ENCODE results near the gene ZDHHC7. TPM values are rescaled to one million over a fixed set of nuclear protein-coding genes. Genes with fewer than 3 reads are reported as not detected.

ZDHHC7 gene
- total and polyA plus RNA-seq, 2 of the 8 experiments (the other 6 are each of a cell fraction or from before 2014, with no cell fraction given), result 40.5 to 56.3 TPM

DNA sequence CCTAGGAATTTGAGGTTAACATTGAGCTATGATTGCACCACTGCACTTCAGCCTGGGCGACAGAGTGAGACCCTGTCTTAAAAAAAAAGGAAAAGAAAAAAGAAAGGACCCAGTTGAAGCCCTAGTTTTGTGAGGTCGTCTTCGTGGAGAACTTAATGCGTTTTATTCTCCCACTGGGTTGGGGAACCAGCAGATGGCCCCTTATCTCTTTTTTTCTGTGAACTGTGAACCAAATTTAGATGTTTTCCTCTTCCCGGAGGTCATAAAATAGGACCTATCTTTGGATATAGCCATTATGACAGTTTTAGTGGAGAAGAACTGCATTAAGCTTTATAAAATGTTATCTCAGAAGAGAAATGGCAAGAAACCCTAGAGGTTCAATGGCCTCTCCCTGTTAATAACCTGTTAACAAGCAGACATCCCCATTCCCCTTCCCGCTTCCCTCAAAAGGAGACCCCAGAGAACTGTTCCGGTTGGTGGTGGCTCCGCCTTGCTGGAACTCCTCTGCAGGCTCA, 39.8 kb upstream of the ZDHHC7 start:
- Histone ChIP-seq H3K56ac (replicated peaks; ENCODE audit: insufficient read length, low read depth, low read length) (no peak overlapping the region), H3K4me2 (ENCODE audit: insufficient read depth in 1 of 2, low read depth in 2 of 2, low read length in 2 of 2) (no peak overlapping the region), H3K79me1 (ENCODE audit: low read depth, low read length) (no peaks in the 10 kb centered on the region), H3K4me3 (ENCODE audit: extremely low read depth in 1 of 4, insufficient read depth in 2 of 4, low read depth in 3 of 4, low read length in 4 of 4) (no peak overlapping the region), H2AFZ (ENCODE audit: low read length) (no peak overlapping the region), H2BK5ac (ENCODE audit: low read depth, low read length) (no peak overlapping the region), H4K8ac (ENCODE audit: extremely low read depth, insufficient read depth, low read length) (no peak overlapping the region), H3K27me3 (replicated peaks in 1 of 4; ENCODE audit: control insufficient read depth in 3 of 4, extremely low read depth in 1 of 4, insufficient read depth in 3 of 4, low read length in 3 of 4) (no peaks in the 10 kb centered on the region), H3K4me1 (replicated peaks in 1 of 4; ENCODE audit: control insufficient read depth in 3 of 4, insufficient read depth in 4 of 4, low read length in 3 of 4) (peaks cover 0 to 6% (median 3%) of the 10 kb centered on the region in 4 experiments; a peak in 4 of 7 replicates), H2BK20ac (ENCODE audit: low read length) (no peak overlapping the region), H2BK12ac (ENCODE audit: low read depth, low read length) (no peak overlapping the region), H3K23me2 (ENCODE audit: low read depth, low read length) (no peaks in the 10 kb centered on the region), H3K4ac (replicated peaks; ENCODE audit: insufficient read length, low read depth, low read length) (no peak overlapping the region), H4K20me1 (replicated peaks in 1 of 2; ENCODE audit: control insufficient read depth in 1 of 2, insufficient read depth in 2 of 2, low read length in 2 of 2) (peaks cover 0 to 2% of the 10 kb centered on the region in 2 experiments), H3K23ac (ENCODE audit: insufficient read length) (no peak overlapping the region), H3K36me3 (ENCODE audit: control insufficient read depth in 2 of 4, insufficient read depth in 4 of 4, low read length in 3 of 4) (no peaks in the 10 kb centered on the region), H3K14ac (ENCODE audit: insufficient read length) (no peak overlapping the region), H3K18ac (ENCODE audit: extremely low read depth, low read length) (no peak overlapping the region), H4K91ac (replicated peaks; ENCODE audit: insufficient read length, low read length) (no peak overlapping the region), H3K9ac (replicated peaks in 1 of 4; ENCODE audit: extremely low read depth in 1 of 4, low read depth in 3 of 4, low read length in 3 of 4) (no peak overlapping the region), H2BK120ac (replicated peaks; ENCODE audit: low read depth, low read length) (no peak overlapping the region), H4K5ac (ENCODE audit: insufficient read length, low read depth, low read length) (no peak overlapping the region), H3K9me3 (ENCODE audit: insufficient read depth in 2 of 2, low read depth in 1 of 2, low read length in 1 of 2) (no peaks in the 10 kb centered on the region), H3K27ac (ENCODE audit: low read depth, low read length) (no peak overlapping the region), H2AK5ac (ENCODE audit: low read depth, low read length) (no peak overlapping the region), H3K79me2 (ENCODE audit: control insufficient read depth in 1 of 2, insufficient read depth in 2 of 2, low read length in 2 of 2) (no peaks in the 10 kb centered on the region), H2BK15ac (ENCODE audit: low read length) (no peak overlapping the region)
- TF ChIP-seq KDM5A (IDR thresholded peaks at IDR 0.05; ENCODE audit: low read length) (no peak), CBX8 (IDR thresholded peaks at IDR 0.05; ENCODE audit: borderline replicate concordance, low read depth, low read length) (no peak), BRCA1 (IDR thresholded peaks at IDR 0.05; ENCODE audit: low read depth, low read length) (no peak), SP1 (IDR thresholded peaks at IDR 0.05; ENCODE audit: low read depth, low read length) (no peak), NANOG (IDR thresholded peaks at IDR 0.05; ENCODE audit: insufficient read depth, low read depth, low read length, poor library complexity, severe bottlenecking) (no peak)
- FAIRE-seq, result no peak
- WGBS, 2 experiments (ENCODE audit: extremely low coverage in 1 of 2, insufficient coverage in 1 of 2, insufficient read length in 1 of 2, insufficient replicate concordance in 2 of 2, low coverage in 1 of 2, low lambda C conversion rate in 2 of 2, missing lambda C conversion rate in 1 of 2), result 92% methylated on average over 8 of the region's 8 CpGs; no CpG with 5 or more reads in 1 of the 2 experiments
- no peak for DNase-seq (ENCODE audit: low read depth in 1 of 2, low spot score in 2 of 2)
- ChIA-PET CTCF (ENCODE audit: partially characterized antibody) (interaction anchor here (0.5 to 1.1 kb wide), 3 partner anchors 20 to 78 kb away, joined by 3 to 4 read pairs (median 3); no protein-coding TSS in a partner anchor), POLR2A (ENCODE audit: partially characterized antibody) (no interaction called here)

All from H1 (cell line).